ENCODE results near the gene GPR25. TPM values are rescaled to one million over a fixed set of nuclear protein-coding genes. Genes with fewer than 3 reads are reported as not detected.

GPR25 gene
- total RNA-seq, 1 experiment from 2014 or later: not detected

DNA sequence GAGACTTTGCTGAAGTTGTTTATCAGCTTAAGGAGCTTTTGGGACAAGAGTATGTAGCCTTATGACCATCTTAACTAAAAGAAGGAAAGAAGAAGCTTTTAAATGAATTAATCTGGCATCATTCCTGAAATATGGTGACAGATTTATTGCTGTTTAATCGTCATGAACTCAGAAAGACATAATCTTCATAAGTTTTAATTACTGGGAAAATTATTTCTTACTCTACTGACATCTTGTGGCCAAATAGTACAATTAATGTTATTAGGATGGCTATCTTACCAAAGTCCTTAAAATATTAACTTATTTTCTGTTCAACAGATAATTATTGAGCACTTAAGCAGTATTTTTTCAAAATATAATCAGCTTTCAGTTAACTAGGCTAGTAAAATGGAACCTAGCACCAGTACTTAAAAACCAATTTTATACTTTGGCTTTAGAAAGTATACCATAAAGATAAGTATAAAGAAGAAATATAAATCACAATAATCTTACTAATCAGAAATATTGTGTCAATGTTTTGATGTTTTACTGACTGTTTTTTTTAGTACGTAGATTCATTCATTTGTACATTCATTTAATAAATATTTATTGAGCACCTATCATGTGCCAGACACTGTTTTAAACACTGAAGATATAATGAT, 34.7 kb upstream of the GPR25 start:
- no TSS peak for BruUV-seq (replicated peaks)

More for the DNA sequence above, 34.7 kb upstream of the GPR25 start:
- Histone ChIP-seq H3K27ac (ENCODE audit: low read depth, low read length) (no peak overlapping the region), H3K4me1 (ENCODE audit: control insufficient read depth in 1 of 2, insufficient read depth in 2 of 2, low read length in 2 of 2) (no peaks in the 10 kb centered on the region), H3K27me3 (ENCODE audit: insufficient read depth, low read length) (no peaks in the 10 kb centered on the region), H3K9ac (ENCODE audit: low read length) (no peak overlapping the region), H2AFZ (ENCODE audit: low read depth, low read length, poor library complexity, severe bottlenecking) (no peak overlapping the region), H4K20me1 (ENCODE audit: insufficient read depth) (no peaks in the 10 kb centered on the region; the same call in 1 of the 2 replicates), H3K79me2 (ENCODE audit: insufficient read depth, low read length) (0 out of 2 replicates have a peak, but pooled peaks cover 3% of the 10 kb centered on the region), H3K4me2 (ENCODE audit: low read length) (no peak overlapping the region), H3K36me3 (ENCODE audit: control insufficient read depth in 1 of 2, insufficient read depth in 2 of 2, low read length in 2 of 2) (peaks cover 0 to 5% of the 10 kb centered on the region in 2 experiments; a peak in 1 of 4 replicates), H3K9me2 (ENCODE audit: insufficient read depth) (no peaks in the 10 kb centered on the region), H3K4me3 (replicated peaks in 1 of 2; ENCODE audit: low read depth in 1 of 2, low read length in 2 of 2) (no peak overlapping the region), H3K9me3 (ENCODE audit: control insufficient read depth in 1 of 2, insufficient read depth in 1 of 2, low read depth in 1 of 2, low read length in 2 of 2) (no peaks in the 10 kb centered on the region; a peak in 1 of 4 replicates)
- ATAC-seq (no peak), DNase-seq (ENCODE audit: low read depth, low spot score) (peak; percentile 24)
- TF ChIP-seq, protein P1, sequence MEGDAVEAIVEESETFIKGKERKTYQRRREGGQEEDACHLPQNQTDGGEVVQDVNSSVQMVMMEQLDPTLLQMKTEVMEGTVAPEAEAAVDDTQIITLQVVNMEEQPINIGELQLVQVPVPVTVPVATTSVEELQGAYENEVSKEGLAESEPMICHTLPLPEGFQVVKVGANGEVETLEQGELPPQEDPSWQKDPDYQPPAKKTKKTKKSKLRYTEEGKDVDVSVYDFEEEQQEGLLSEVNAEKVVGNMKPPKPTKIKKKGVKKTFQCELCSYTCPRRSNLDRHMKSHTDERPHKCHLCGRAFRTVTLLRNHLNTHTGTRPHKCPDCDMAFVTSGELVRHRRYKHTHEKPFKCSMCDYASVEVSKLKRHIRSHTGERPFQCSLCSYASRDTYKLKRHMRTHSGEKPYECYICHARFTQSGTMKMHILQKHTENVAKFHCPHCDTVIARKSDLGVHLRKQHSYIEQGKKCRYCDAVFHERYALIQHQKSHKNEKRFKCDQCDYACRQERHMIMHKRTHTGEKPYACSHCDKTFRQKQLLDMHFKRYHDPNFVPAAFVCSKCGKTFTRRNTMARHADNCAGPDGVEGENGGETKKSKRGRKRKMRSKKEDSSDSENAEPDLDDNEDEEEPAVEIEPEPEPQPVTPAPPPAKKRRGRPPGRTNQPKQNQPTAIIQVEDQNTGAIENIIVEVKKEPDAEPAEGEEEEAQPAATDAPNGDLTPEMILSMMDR (IDR thresholded peaks at IDR 0.05 in 2 of 3, conservative IDR thresholded peaks at IDR 0.05 in 1 of 3; ENCODE audit: borderline replicate concordance in 1 of 3, insufficient read depth in 1 of 3, low read depth in 2 of 3, low read length in 2 of 3): peak in 2 of 3 experiments; percentile 50 to 55; a peak in 4 of 6 replicates
- TF ChIP-seq EZH2phosphoT487 (IDR thresholded peaks at IDR 0.05; ENCODE audit: borderline replicate concordance): no peak
- TF ChIP-seq RAD21 (IDR thresholded peaks at IDR 0.05; ENCODE audit: low read depth): peak; percentile 63
- RAD21 ChIA-PET (ENCODE audit: low non-redundant PET in 1 of 2, low total read pairs in 2 of 2, uncharacterized antibody in 2 of 2, unreplicated experiment in 2 of 2): interaction anchor here in 1 of 2 experiments (1.0 kb wide), 1 partner anchor 216 kb away, joined by 3 read pairs; no protein-coding TSS in a partner anchor
- CTCF ChIA-PET: interaction anchor here (0.8 to 1.6 kb wide), 3 partner anchors 21 to 279 kb away, joined by 3 to 7 read pairs (median 5); no protein-coding TSS in a partner anchor
- intact Hi-C loops (cut with micrococcal nuclease): loop anchor here (2.0 kb wide), 1 partner anchor 279 kb away; no protein-coding TSS in a partner anchor
- POLR2A ChIA-PET: no interaction called here

Data from HCT116 (cell line).